GM12873 (cell line): ENCODE data around the gene IKZF4.

Source experiments
- CTCF ChIP-seq: IDR thresholded peaks from 2 replicates; pipeline ENCODE4 v1.5.1; 2012; ENCODE audit warnings: low read depth, mild to moderate bottlenecking, moderate library complexity, low read length, control low read depth; ENCODE audit not compliant: insufficient read depth; ENCODE audit errors: missing control alignments

IKZF4 gene

GRCh38 chr12:56061982-56062381, 41.1 kb downstream of the IKZF4 start:
- TF ChIP-seq CTCF, result no peak

DNA sequence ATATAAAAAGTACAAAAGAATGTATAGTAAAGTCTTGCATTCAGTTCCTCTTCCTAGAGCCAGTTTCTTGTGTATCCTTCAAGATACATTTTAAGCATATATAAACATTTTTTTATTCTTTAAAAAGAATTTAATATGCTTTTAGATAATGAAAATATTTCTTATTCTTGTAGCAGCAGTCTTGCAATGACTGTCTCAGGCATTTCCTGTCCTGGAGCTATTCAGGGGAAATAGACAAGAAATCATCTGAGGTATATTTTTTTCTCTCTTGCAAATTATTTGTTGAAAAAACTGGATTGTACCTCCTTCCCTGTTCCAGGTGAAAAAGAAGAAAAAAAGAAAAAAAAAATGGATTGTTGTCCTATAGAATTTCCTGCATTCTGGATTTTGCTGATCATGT, 42.2 kb downstream of the IKZF4 start:
- no peak for TF ChIP-seq CTCF

DNA sequence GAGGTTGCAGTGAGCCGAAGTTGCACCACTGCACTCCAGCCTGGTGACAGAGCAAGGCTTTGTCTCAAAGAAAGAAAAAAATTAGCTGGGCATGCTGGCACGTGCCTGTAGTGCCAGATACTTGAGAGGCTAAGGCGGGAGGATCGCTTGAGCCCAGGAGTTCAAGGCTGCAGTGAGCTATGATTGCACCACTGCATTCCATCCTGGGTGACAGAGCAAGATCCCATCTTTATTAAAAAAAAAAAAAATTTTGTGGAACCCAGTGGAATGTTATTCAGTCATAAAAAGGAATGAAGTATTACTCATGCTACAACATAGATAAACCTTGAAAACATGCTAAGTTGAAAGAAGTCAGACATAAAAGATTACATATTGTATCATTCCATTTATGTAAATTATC, 50.8 kb downstream of the IKZF4 start:
- no peak for TF ChIP-seq CTCF

- TF ChIP-seq CTCF, result no peak
These were observed 53.6 kb downstream of the IKZF4 start for GRCh38 chr12:56074396-56074795.

DNA sequence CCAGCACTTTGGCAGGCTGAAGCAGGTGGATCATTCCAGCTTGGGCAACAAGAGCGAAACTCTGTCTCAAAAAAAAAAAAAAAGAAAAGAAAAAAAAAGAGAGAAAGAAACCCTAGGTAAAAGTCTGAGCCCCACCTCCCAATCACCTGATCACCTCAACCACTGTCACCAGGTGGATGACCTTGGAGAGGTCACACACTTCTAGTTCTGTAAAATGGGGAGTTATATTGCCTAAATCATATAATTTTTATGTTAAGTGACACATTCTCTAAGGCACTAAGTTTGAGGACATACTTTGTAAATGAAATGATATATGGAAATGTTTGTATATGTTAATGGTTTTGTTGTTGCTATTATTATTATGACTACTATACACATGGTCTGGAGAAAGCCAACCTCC, 57.6 kb downstream of the IKZF4 start:
- TF ChIP-seq CTCF, result no peak

DNA sequence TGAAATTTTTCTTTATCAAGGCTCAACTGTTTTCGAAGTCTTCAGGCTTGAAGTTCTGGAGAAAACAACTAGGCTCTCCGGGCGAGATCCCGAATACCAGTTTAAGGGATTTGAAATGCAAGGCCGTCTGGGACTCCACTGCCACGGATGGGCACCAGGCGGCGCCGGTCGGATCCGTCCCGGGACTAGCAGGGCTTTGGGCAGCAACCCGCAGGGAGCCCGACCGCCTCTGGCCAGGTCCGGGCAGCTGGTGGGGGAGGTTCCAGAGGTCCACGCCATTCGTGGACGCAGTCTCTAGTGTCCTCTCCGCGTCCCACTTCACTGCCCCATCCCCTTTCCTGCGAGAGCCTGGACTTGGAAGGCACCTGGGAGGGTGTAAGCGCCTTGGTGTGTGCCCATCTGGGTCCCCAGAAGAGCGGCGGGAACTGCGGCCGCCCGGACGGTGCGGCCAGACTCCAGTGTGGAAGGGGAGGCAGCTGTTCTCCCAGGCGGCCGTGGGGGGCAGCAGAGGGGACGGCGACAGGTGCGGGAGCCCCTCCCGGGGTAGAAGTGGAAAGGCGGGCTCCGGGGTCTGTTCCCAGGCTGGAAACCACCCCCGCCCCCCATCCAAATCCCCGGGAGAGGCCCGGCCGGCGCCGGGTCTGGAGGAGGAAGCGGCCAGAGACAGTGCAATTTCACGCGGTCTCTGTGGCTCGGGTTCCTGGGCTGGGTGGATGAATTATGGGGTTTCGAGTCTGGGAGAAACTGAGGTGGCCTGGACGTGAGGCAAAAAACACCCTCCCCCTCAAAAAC, 58.3 kb downstream of the IKZF4 start:
- TF ChIP-seq CTCF, result peak; percentile 63

DNA sequence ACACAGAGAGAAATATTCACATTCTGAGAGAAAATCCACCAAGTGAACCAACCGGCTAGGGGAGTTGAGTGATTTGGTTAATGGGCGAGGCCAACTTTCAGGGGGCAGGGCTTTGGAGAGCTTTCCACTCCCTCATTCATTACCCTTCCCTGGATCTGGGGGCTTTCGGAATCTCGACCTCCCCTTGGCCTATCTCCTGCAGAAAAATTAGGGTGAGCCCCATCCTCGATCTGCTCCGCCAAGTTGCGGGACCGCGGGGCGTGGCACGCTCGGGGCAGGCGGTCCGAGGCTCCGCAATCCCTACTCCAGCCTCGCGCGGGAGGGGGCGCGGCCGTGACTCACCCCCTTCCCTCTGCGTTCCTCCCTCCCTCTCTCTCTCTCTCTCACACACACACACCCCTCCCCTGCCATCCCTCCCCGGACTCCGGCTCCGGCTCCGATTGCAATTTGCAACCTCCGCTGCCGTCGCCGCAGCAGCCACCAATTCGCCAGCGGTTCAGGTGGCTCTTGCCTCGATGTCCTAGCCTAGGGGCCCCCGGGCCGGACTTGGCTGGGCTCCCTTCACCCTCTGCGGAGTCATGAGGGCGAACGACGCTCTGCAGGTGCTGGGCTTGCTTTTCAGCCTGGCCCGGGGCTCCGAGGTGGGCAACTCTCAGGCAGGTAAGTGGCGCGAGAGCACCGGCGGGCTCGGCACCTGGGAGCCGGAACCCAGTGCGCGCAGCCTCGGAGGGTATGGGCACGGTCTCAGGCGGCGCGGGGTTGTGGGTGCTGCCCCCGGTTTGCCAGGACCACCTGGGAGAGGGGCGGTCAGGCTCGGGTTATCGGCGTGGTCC, 59.1 kb downstream of the IKZF4 start, which contains the start of gene ERBB3:
Gene ERBB3 (plus strand): TSS at position 443 of the 833 bp plus-strand sequence. CDS start 136 bp downstream, at position 579.
- TF ChIP-seq CTCF, result peak; percentile 8
